Measurements from ENCODE around the gene CRYGN.

The CRYGN gene

GRCh38 chr7:151459726-151460473, 20.0 kb upstream of the CRYGN start:
- DNase-seq (ENCODE audit: low spot score): peak; percentile 89

DNA sequence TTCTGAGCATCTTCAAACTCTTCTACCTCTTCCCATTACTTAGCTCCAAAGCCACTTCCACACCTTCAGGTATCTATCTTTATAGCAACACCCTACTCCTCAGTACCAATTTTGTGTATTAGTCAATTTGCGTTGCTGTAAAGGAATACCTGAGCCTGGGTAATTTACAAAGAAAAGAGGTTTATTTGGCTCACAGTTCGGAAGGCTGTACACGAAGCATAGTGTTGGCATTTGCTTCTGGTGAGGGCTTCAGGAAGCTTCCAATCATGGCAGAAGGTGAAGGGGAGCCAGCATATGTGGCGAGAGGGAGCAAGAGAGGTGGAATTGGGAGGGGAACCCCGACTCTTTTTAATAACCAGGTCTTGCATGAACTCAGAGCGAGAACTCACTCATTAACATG, 17.6 kb upstream of the CRYGN start:
- no peak for DNase-seq (ENCODE audit: low spot score)

- DNase-seq (ENCODE audit: low spot score): no peak
These were observed 16.8 kb upstream of the CRYGN start for GRCh38 chr7:151456782-151457181.

DNA sequence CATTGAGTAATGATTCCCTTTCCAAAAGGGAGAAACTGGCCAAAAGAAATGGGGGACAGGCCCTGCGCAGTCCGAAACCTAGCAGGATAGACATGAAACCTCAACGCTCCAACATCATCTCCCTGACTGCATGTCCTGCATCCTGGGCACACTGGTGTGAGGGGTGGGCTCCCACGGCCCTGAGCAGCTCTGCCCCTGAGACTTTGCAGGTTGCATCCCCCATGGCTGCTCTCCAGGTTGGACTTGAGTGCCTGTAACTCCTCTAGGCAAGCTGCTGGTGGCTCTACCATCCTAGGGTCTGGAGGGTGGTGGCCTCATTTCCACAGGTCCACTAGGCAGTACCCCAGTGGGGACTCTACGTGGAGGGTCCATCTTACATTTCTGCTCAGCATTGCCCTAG, 16.3 kb upstream of the CRYGN start:
- no peak for DNase-seq (ENCODE audit: low spot score)

- DNase-seq (ENCODE audit: low spot score): no peak
These were observed 15.7 kb upstream of the CRYGN start for GRCh38 chr7:151455690-151456089.

DNA sequence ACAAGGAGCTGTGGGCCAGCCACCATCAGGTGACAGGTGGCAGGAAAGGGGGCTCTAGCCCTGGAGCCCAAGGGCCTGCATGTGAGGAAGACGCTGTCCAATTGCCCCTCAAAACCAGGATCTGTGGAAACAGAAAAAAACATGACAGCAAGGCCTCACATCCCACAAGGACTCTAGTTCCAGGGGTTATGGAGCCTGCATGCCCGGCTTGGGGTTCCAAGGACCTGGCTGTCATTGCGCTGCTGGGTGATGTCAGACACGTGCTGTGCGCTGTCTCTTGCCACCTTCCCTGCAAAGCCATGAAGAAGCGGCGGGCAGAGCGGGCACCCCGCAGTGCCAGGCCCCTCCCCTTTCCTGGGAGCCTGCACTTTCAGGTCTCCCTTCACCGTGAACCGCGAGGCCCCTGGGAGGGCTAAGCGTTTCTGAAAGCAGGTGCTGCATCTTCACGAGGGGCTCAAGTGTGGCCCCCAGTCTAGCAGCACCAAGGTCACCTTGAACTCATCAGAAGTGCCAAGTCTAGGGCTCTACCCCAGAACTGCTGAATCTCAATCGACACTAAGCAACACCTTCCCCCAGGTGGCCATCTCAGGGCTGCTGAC, 15.1 kb upstream of the CRYGN start:
- no peak for DNase-seq (ENCODE audit: low spot score)

DNA sequence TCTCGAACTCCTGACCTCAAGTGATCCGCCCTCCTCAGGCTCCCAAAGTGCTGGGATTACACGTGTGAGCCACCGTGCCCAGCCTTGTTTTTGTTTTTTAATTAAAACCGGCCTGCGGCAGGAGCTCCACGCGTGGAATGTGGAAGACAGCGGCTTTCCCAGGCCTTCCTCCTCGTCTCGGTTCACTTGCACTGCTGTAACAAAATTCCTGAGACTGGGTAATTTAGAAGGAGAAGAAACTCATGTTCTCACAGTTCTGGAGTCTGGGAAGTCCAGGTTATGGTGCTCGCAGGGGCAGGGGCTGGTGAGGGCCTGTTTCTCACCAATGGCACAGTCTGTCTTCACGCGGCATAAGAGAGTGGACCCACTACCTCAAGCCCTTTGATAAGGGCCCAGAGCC, 14.4 kb upstream of the CRYGN start:
- DNase-seq (ENCODE audit: low spot score): no peak

DNA sequence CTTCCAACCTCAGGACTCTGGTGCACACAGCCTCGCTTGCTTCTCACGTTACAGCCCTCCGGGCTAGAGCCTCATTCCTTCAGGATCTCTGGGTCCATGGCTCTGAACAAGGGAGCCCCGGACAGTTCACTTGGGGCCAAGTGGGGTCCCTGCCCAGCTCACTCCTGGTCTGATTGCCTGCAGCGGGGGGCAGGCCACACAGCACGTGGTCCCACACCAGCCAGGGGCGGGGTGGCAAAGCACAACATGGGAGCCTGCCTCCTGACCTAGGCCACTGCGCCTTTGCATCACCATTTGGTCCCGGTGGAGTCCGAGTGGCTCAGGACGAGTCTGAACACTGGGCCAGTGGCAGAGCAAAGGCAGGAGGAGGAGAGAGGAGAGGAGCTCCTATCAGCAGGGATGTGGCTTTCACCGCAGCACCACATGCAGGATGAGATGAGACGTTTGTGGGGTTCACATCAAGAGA, 13.4 kb upstream of the CRYGN start:
- no peak for DNase-seq (ENCODE audit: low spot score)

DNA sequence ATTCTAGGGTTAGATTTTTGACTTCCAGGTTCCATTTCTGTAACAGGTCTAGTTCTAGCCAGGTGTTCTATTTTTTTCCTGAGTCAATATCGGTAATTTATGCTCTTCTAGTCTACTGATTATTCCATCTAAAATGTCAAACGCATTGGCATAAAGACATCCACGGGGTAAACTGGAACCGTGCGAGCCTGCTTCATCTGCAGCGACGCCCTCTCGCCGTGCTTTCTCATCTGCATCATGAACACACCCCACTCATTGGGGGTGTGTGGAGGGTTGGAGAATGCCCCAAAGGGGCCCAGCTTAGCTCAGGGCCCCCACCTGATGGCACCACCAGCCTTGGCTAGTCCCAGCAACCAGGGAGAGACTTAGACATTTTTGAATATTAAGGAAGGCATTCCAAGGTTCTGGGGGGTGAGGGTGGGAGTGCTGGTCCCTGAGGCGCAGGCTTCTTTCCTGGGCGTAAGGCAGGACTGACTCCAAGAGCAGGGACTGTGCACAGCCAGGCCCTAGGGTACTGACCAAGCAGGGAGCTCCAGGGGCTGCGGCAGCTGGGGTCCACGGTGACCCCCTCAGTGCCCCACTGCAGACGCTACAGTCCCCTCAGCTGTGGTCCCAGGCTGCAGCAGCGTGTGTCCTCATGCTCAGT, 12.9 kb upstream of the CRYGN start:
- DNase-seq (ENCODE audit: low spot score): no peak

GRCh38 chr7:151451626-151452571, 12.0 kb upstream of the CRYGN start:
- no peak for DNase-seq (ENCODE audit: low spot score)

GRCh38 chr7:151451156-151451555, 11.2 kb upstream of the CRYGN start:
- no peak for DNase-seq (ENCODE audit: low spot score)

GRCh38 chr7:151449990-151450389, 10.0 kb upstream of the CRYGN start:
- DNase-seq (ENCODE audit: low spot score): no peak

DNA sequence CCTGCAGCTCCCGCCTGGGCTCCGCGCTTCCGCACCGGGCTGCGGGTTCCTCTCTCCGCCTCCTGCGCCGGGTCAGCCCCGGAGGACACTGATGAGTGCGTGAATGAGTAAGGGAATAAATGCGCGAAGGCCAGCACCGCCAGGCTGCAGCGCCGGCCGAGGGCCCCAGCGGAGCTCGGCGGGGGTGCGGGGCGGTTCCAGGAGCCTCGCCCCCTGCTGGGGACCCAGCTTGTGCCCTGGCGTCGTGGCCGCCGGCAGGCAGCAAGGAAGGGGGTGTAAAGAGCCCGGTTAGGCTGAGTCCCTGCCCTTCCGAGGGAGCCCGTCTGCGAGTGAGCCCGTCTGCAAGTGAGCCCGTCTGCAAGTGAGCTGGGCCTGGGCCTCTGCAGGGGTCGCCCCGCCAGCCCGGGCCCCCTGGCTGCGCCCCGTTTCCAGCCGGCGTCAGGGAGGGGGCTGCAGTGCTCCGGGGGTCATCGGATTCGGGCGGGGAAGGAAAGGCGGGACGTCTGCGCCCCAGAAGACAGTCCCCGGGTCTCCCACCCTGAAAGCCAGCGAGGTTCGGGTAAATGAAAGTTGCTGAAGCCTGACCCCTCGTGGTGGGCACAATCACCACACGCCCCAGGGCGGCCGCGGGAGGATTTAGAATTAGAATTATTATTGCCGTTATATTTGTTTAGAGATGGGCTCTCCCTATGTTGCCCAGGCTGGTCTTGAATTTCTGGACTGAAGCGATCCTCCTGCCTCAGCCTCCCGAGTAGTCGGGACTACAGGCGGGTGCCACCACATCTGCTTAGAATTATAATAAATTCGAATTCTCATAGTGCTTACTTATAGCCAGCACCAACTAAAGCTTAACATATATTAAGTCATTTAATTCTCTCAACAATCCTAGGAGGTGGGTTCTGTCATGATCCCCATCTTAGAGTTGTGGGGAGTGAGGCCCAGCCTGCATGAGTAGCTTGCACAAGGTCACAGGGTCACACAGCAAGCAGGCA, 8.6 kb upstream of the CRYGN start:
- DNase-seq (ENCODE audit: low spot score): peak; percentile 90

DNA sequence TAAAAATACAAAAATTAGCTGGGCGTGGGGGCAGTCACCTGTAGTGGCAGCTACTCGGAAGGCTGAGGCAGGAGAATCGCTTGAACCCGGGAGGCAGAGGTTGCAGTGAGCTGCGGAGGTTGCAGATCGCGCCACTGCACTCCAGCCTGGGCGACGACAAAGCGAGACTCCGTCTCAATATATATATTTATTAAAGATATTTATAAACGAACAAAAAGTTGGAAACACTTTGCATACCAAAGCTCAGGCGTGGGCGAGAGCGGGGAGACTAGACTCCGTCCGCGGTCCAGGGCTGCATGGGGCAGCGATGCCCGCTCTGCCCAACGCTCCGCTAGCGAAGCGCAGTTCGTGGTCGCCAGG, 7.9 kb upstream of the CRYGN start:
- no peak for DNase-seq (ENCODE audit: low spot score)

GRCh38 chr7:151447312-151447711, 7.4 kb upstream of the CRYGN start:
- DNase-seq (ENCODE audit: low spot score): no peak

DNA sequence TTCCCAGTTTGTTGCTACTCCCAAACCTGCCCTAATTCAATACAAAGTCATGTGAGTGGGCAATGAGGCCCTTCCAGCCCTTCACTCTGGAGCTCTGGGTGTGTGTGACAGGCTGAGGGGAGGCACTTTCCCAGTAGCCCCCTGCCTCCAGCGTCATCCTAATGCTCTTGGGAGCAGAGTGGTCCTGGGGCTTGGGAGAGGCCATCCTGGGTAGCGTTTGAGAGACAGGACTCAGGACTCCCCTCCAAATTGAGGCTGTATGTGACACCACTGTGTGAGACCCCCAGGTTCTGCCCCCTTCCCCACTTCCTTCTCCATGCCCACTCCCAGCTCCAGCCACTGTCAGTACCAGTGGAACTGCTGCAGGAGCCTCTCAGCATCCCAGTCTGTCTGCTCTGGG, 6.5 kb upstream of the CRYGN start:
- DNase-seq (ENCODE audit: low spot score): no peak

DNA sequence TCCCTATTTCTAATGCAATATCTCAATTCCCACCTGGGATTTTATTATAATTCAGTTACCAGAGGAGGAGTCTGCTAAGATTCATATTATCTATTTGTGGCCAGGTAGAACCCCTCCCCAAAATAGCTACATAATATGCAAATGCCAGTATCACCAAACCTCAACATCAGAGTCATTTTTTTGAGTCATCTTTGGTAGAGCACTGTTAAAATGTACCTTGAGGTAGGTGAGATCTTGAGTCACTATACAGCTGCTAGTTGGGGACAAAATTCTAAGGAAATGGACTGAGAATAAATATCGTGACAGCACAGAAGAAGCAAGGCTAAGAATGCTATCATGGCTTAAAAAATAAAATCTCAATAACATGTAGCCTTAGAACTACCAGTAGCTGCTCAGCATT, 4.7 kb upstream of the CRYGN start:
- no peak for DNase-seq (ENCODE audit: low spot score)

- DNase-seq (ENCODE audit: low spot score): no peak
These were observed 3.0 kb upstream of the CRYGN start for GRCh38 chr7:151442776-151443496.

DNA sequence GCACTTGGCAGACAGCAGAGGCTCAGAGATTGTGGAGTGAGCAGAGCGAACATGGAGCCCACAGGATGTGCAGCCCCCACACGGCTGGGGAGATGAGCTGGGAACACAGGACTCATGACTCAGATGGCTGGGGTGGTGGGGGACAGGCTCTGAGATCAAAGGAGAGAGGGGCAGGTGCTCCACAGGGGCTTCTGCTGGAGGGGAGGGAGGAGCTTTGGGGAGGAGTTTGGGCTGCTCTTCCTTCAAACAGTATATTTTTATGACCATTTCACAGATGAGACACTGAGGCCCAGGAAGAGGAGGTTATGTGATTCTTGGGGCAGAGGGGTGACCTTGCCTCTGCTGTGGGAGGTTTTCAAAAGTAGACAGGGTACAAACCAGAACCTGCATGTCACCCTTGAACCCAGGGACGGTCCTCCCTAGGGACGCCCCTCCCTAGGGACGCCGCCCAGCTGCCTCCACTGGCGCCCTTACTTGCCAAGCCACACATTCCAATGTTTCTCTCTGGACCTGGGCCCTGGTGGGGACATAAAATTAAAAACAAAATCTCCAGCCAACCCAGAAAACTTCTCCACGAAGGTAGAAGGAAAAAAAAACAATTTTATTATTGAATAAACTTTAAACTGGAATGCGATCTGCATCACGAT, 981 bp upstream of the CRYGN start:
- no peak for DNase-seq (ENCODE audit: low spot score)
